Small intestine (tissue), 7 donors: Measurements from ENCODE around the gene TMEM81. TPM values are rescaled to one million over a fixed set of nuclear protein-coding genes. Genes with fewer than 3 reads are reported as not detected.

Experiments used
- DNase-seq, 2 donors: peaks; one replicate each; pipeline versions ENCODE4 v3.0.0 to v3.0.0-alpha.2; 2013
- FAIRE-seq: peaks from 2 replicates; lab custom pipeline; 2012; peaks lifted over from hg19 to GRCh38; lab: Jason Lieb, UNC
- H3K27ac ChIP-seq, 3 donors: one replicate each; pipeline ENCODE4 v1.5.1; 2013; ENCODE audit warnings: low read length in 2 of 3, mild to moderate bottlenecking in 2 of 3, control low read depth in 1 of 3, inconsistent platforms in 1 of 3, low read depth in 1 of 3, moderate library complexity in 1 of 3
- H3K27me3 ChIP-seq, 3 donors: one replicate each; pipeline ENCODE4 v1.6.1; 2013; ENCODE audit warnings: low read length in 3 of 3, inconsistent platforms in 1 of 3; ENCODE audit not compliant: control insufficient read depth in 3 of 3, insufficient read depth in 3 of 3
- H3K36me3 ChIP-seq, 3 donors: one replicate each; pipeline ENCODE4 v1.6.1; 2013; ENCODE audit warnings: low read length in 3 of 3, inconsistent platforms in 1 of 3, low read depth in 1 of 3, mild to moderate bottlenecking in 1 of 3, moderate library complexity in 1 of 3; ENCODE audit not compliant: control insufficient read depth in 3 of 3, insufficient read depth in 2 of 3
- H3K4me1 ChIP-seq, 3 donors: one replicate each; pipeline ENCODE4 v1.6.1; 2013; ENCODE audit warnings: low read length in 2 of 3, inconsistent platforms in 1 of 3, low read depth in 1 of 3, mild to moderate bottlenecking in 1 of 3, moderate library complexity in 1 of 3; ENCODE audit not compliant: control insufficient read depth in 3 of 3, insufficient read depth in 2 of 3
- H3K4me3 ChIP-seq, 3 donors: one replicate each; pipeline ENCODE4 v1.5.1; 2013; ENCODE audit warnings: low read length in 3 of 3, control low read depth in 1 of 3, inconsistent platforms in 1 of 3, low read depth in 1 of 3, mild to moderate bottlenecking in 1 of 3, moderate library complexity in 1 of 3
- H3K9me3 ChIP-seq, 2 donors: one replicate each; pipeline ENCODE4 v1.6.1; 2013; ENCODE audit warnings: low read depth in 1 of 2, low read length in 1 of 2; ENCODE audit not compliant: control insufficient read depth in 2 of 2, insufficient read depth in 1 of 2
- WGBS, 3 donors: extraction: QIAGEN DNeasy Blood & Tissue Kit; methylation state at CpG; one replicate each; pipeline ENCODE4 v1.1.7; 2013; 5-methylcytosine and 5-hydroxymethylcytosine counted together
- polyA plus RNA-seq, 4 donors: library from polyadenylated mRNA; stranded (reverse) in 3 of 4; unstranded in 1 of 4; fragments of 200-250 nt in 3 of 4; fragments of 120-200 nt in 1 of 4; gene quantifications; one replicate each; pipeline versions ENCODE4 v1.2.1 to v1.2.3, GENCODE V29; 2013
- donor health status: healthy with polysubstance abuse.
- donor health status: control.
- donor health status: control.
- donor health status: Bipolar disorder and iron deficiency.
- donor health status: healthy.

TMEM81 gene
- polyA plus RNA-seq, 4 donors = 1.4 to 2.8 (median 1.9) TPM

DNA sequence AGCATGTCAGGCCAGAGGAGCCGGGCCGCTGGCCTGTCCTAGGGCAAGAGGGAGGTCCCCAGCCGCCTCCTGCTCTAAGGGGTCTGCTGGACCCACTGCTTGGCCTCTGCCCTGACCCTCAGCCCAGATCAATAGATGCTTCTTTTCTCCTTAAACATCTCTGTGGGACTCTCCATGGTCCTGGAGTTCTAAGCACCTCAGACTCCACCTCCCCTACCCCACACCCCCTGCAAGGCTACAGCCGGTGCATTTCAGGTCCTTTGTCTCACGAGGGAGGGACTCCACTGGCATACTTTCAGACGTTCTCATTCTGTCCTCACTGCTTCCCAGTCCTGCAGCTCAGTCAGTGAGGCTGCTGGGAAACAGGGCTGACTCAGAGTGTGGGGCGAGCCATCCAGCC, 30.2 kb downstream of the TMEM81 start:
- FAIRE-seq = no peak
- peaks cover 0 to 10% (median 0%) of the 10 kb centered on the region in 3 donors for H3K27me3 ChIP-seq

DNA sequence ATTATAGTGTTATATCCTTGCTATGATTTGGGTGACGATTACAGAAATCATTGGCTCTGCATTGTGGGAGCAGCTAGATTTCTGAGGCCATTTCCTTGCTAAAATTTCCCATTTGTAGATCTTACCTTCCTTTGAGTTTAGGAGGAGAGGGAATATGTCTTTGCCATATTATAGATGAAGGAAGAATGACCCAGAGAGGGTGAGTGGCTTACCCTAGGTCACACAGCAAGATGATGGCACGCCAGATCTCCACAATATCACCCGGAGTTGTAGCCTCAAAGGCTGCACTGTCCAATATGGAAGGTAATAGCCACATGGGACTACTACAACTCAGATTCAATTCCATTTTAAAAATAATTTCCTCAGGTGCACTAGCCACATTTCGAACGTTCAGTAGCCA, 31.0 kb downstream of the TMEM81 start:
- Histone ChIP-seq H3K9me3 (no peaks in the 10 kb centered on the region), H3K4me1 (no peaks in the 10 kb centered on the region), H3K36me3 (no peaks in the 10 kb centered on the region), H3K27ac (no peak overlapping the region), H3K4me3 (no peak overlapping the region), H3K27me3 (peaks cover 0 to 11% (median 1%) of the 10 kb centered on the region in 3 donors)
- WGBS, 3 donors = 84 to 91% (median 87%) methylated on average over 5 of the region's 5 CpGs
- FAIRE-seq = no peak
- no peak for DNase-seq

More for the DNA sequence above, 30.2 kb downstream of the TMEM81 start:
- Histone ChIP-seq H3K9me3 (no peaks in the 10 kb centered on the region), H3K27ac (no peak overlapping the region), H3K36me3 (no peaks in the 10 kb centered on the region), H3K4me3 (no peak overlapping the region), H3K4me1 (no peaks in the 10 kb centered on the region)
- DNase-seq = no peak
- 41 to 55% (median 50%) methylated on average over 7 of the region's 7 CpGs for WGBS, 3 donors

DNA sequence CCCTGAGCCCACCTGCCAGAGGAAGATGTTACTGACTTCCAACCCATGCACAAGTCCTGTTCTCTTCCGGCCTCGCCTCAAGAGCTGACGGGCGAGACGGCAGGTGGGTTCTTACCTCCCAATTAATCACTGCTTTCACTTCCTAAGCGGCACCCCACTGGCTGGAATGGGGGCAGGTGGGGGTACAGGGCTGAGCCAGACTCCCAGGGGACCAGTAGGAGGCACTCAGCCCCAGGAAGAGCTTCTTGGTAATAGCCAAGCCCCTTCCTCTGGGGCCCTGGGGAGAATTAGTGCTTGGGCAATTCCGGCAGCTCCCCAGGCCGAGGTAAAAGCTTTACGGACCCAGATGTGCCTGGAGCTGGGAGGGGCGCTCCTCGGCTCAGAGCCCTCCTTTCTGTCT, 31.6 kb downstream of the TMEM81 start:
- Histone ChIP-seq H3K4me3 (no peak overlapping the region), H3K36me3 (no peaks in the 10 kb centered on the region), H3K27me3 (peaks cover 0 to 16% (median 1%) of the 10 kb centered on the region in 3 donors), H3K4me1 (no peaks in the 10 kb centered on the region), H3K9me3 (no peaks in the 10 kb centered on the region), H3K27ac (no peak overlapping the region)
- FAIRE-seq = no peak
- WGBS, 3 donors = 66 to 75% (median 70%) methylated on average over 11 of the region's 11 CpGs
- DNase-seq = no peak

DNA sequence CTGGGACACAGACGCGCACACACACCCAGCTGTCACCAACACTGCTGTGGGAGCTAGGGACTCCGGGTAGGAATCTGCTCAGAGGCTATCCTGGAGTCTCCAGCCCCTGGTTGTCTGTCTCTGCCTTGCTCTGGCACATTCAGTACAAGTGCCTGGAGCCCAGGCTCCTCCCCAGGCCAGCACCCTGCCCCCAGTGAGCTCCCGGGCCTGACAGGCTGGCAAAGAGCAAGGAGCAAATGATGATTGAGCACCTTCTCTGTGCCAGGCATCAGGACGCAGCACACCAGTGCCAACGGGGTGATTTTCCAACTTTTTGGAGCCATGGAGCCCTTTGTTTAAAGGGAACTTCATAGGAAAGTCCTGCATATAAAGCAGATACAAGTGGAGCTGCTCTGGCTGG, 34.8 kb downstream of the TMEM81 start:
- no peak for FAIRE-seq
- 57 to 64% (median 58%) methylated on average over 6 of the region's 6 CpGs for WGBS, 3 donors

DNA sequence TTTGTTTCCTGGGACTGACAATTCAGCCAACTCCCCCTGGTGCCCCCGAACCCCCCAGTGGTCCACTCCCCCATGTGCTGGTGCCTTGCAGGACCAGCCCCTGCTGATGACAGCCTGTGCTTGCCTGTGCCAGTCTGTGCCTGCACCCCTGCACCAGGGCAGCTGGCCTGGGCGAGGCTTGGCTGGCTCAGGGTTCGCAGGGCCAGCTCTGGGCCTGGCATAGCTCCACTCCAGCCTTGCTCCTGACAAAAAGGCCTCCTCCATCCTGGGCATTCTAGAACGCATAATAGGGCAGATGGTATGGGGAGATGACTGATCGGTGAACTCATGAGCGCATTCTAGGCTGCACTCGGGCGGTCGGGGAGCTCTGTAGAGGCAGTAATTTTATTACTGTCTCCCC, 35.9 kb downstream of the TMEM81 start:
- FAIRE-seq (no peak), DNase-seq (no peak)
- H3K4me3 ChIP-seq = no peak overlapping the region
- no peak overlapping the region for H3K27ac ChIP-seq
- H3K36me3 ChIP-seq = no peaks in the 10 kb centered on the region
- no peaks in the 10 kb centered on the region for H3K4me1 ChIP-seq
- 74 to 84% (median 76%) methylated on average over 9 of the region's 9 CpGs for WGBS, 3 donors
- H3K9me3 ChIP-seq = no peaks in the 10 kb centered on the region
- peaks cover 3 to 54% (median 17%) of the 10 kb centered on the region in 3 donors for H3K27me3 ChIP-seq

More for the DNA sequence above, 34.8 kb downstream of the TMEM81 start:
- Histone ChIP-seq H3K36me3 (no peaks in the 10 kb centered on the region), H3K27ac (no peak overlapping the region), H3K4me1 (no peaks in the 10 kb centered on the region), H3K4me3 (no peak overlapping the region), H3K9me3 (no peaks in the 10 kb centered on the region), H3K27me3 (peaks cover 3 to 47% (median 12%) of the 10 kb centered on the region in 3 donors)
- no peak for DNase-seq

DNA sequence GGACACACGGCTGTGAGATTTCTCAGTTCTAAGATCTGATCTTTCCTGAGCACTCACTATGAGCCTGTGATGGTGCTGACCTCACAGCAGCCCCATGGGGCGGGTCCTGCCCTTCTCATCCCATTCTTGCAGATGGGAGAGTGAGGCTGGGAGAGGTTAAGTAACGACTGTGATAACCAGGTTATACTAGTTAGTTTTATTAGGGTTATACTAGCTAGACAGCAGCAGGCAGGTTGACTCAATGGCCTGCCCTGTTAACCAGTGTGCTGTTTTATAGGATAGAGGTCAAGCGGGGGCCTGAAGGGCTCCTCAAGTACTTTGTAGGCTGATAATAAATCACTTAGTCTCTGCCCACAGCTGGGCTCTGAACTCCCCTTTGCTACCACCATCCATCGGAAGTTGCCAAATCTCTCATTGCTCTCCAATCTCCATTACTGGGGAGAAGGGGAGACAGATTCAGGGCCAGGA, 36.5 kb downstream of the TMEM81 start:
- Histone ChIP-seq H3K4me1 (no peaks in the 10 kb centered on the region), H3K36me3 (no peaks in the 10 kb centered on the region), H3K27me3 (peaks cover 5 to 57% (median 17%) of the 10 kb centered on the region in 3 donors), H3K4me3 (no peak overlapping the region), H3K9me3 (no peaks in the 10 kb centered on the region), H3K27ac (no peak overlapping the region)
- no peak for DNase-seq
- no peak for FAIRE-seq
- 56 to 70% (median 65%) methylated on average over 5 of the region's 5 CpGs for WGBS, 3 donors

DNA sequence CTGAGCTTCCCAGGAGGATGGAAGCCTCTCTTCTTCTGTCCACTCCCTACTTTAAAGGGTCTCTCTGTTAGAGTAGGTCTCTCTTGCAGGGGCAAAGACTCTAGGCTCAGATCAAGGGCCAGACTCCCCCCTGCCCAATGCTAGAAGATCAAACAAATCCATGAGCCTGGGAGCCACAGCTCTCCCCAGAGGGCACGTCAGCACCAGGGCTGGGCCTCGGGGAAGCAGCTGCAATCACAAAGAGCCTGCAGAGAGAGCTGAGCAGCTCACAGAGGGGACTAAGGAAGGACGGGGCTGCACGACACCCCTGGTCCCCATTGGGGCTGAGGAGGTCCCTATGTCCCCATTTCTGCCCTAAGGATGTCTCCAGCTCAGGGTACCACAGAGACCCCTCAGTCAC, 37.4 kb downstream of the TMEM81 start:
- WGBS, 3 donors = 29 to 42% (median 30%) methylated on average over 4 of the region's 4 CpGs
- Histone ChIP-seq H3K36me3 (no peaks in the 10 kb centered on the region), H3K27ac (no peak overlapping the region), H3K4me1 (no peaks in the 10 kb centered on the region), H3K27me3 (peaks cover 5 to 59% (median 18%) of the 10 kb centered on the region in 3 donors), H3K9me3 (no peaks in the 10 kb centered on the region), H3K4me3 (no peak overlapping the region)
- no peak for DNase-seq
- no peak for FAIRE-seq

DNA sequence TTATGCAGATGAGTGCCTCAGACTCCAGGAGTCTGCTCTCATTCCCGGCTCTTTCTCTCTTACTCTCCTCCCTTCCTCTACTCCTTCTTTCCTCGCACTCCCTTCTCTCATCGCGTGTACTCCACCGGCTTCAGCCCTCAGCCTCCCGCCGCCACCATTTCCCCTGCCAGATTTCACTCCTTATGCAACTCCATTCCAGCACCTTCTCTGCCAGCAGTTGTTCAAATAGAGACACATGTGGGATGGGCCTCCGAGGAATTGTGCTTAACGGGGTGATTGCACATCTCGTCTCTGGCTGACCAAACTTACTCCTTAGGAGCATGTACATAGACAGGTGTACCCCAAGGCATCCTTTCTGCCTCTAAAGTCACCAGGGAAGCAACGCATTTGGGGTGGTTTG, 39.1 kb downstream of the TMEM81 start:
- H3K4me3 ChIP-seq = no peak overlapping the region
- H3K36me3 ChIP-seq = no peaks in the 10 kb centered on the region
- DNase-seq (no peak), FAIRE-seq (no peak)
- no peak overlapping the region for H3K27ac ChIP-seq
- no peaks in the 10 kb centered on the region for H3K9me3 ChIP-seq
- H3K27me3 ChIP-seq = peaks cover 5 to 73% (median 18%) of the 10 kb centered on the region in 3 donors
- 32 to 42% (median 35%) methylated on average over 11 of the region's 11 CpGs for WGBS, 3 donors
- H3K4me1 ChIP-seq = no peaks in the 10 kb centered on the region

DNA sequence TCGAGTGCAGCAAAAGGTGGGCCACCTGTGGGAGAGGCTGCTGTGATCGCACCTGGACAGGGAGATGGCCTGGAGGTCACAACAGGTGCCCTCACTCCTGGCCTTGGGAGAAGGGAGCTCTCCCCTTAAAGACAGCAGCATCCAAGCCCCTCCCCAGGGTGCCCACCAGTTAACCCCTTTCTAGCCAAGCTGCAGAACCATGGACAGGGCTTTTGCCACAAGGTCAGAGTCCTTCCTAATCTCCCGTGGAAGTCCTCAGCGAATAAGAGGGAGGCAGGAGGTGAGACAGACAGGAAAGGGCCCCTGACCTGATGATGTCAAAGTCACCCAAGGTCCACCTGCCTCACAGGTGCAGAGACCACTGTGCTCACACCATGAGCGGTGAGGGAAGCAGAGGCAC, 39.5 kb downstream of the TMEM81 start:
- WGBS, 3 donors = 18 to 34% (median 29%) methylated on average over 5 of the region's 5 CpGs
- no peak overlapping the region for H3K4me3 ChIP-seq
- H3K4me1 ChIP-seq = no peaks in the 10 kb centered on the region
- FAIRE-seq (no peak), DNase-seq (no peak)
- H3K36me3 ChIP-seq = no peaks in the 10 kb centered on the region
- H3K27ac ChIP-seq = no peak overlapping the region
- no peaks in the 10 kb centered on the region for H3K9me3 ChIP-seq
- H3K27me3 ChIP-seq = peaks cover 5 to 74% (median 18%) of the 10 kb centered on the region in 3 donors
